Endothelial cell of umbilical vein (primary cell): ENCODE data around the gene PIRT. TPM values are rescaled to one million over a fixed set of nuclear protein-coding genes. Genes with fewer than 3 reads are reported as not detected.

Experiments used
- BruUV-seq: library from RNA; stranded (reverse); fragments of 400-500 nt; replicated peaks from 2 replicates; lab custom pipeline; 2021; lab: Mats Ljungman, UMichigan
- CTCF ChIA-PET: fragments of 300-600, 350-600 bp; sonication (Branson Sonifier 250); formaldehyde crosslinking; loops from one replicate; lab custom pipeline; 2021; ENCODE audit warnings: antibody characterized with exemption, inconsistent platforms; lab: Charles Lee
- POLR2A ChIA-PET: fragments of 300-600, 350-600 bp; sonication (Branson Sonifier 250); formaldehyde crosslinking; loops from one replicate; lab custom pipeline; 2021; ENCODE audit warnings: antibody characterized with exemption, inconsistent platforms; lab: Charles Lee
- DNase-seq: peaks from one replicate; pipeline ENCODE4 v3.0.0-alpha.2; 2011; ENCODE audit warnings: low read depth, low spot score
- FAIRE-seq: peaks from 2 replicates; lab custom pipeline; 2011; peaks lifted over from hg19 to GRCh38; lab: Jason Lieb, UNC
- H2AFZ ChIP-seq: 2 replicates; pipeline ENCODE4 v1.6.0; 2012; ENCODE audit warnings: low read depth, low read length, control low read depth, inconsistent platforms
- H3K27ac ChIP-seq: 2 replicates; pipeline ENCODE4 v1.5.1; 2011; ENCODE audit warnings: low read depth, mild to moderate bottlenecking, control low read depth, low read length, moderate library complexity; ENCODE audit not compliant: insufficient read depth
- H3K27me3 ChIP-seq, 2 experiments: 2 replicates each; pipeline versions ENCODE4 v1.6.0 to v1.6.1; 2011; ENCODE audit warnings: low read length in 2 of 2, mixed read lengths in 1 of 2; ENCODE audit not compliant: control insufficient read depth in 2 of 2, insufficient read depth in 2 of 2
- H3K36me3 ChIP-seq, 2 experiments: 2 replicates in 1 of 2; 3 replicates in 1 of 2; pipeline ENCODE4 v1.5.1; 2011; ENCODE audit warnings: low read length in 2 of 2, mild to moderate bottlenecking in 1 of 2, moderate library complexity in 1 of 2; ENCODE audit not compliant: control insufficient read depth in 2 of 2, insufficient read depth in 2 of 2; ENCODE audit errors: extremely low read depth in 1 of 2
- H3K4me1 ChIP-seq: 3 replicates; pipeline ENCODE4 v1.5.1; 2011; ENCODE audit warnings: mild to moderate bottlenecking, low read length; ENCODE audit not compliant: control insufficient read depth, insufficient read depth; ENCODE audit errors: extremely low read depth
- H3K4me2 ChIP-seq: 2 replicates; pipeline ENCODE4 v1.6.1; 2011; ENCODE audit warnings: low read length, control low read depth, mixed read lengths; ENCODE audit not compliant: insufficient read depth
- H3K4me3 ChIP-seq, 3 experiments: fragments of 200-600 bp in 1 of 3; sonication (generic), shearing (Covaris generic) in 1 of 3; replicated peaks in 1 of 3; 2 replicates each; pipeline ENCODE4 v1.5.1; 2011 to 2016; ENCODE audit warnings: control low read depth in 3 of 3, low read length in 3 of 3, mild to moderate bottlenecking in 2 of 3, inconsistent platforms in 1 of 3, low read depth in 1 of 3, moderate library complexity in 1 of 3; ENCODE audit not compliant: insufficient read depth in 1 of 3
- H3K79me2 ChIP-seq: 2 replicates; pipeline ENCODE4 v1.6.0; 2012; ENCODE audit warnings: low read length, inconsistent platforms; ENCODE audit not compliant: control insufficient read depth, insufficient read depth
- H3K9ac ChIP-seq: replicated peaks from 2 replicates; pipeline ENCODE3; 2011; ENCODE audit warnings: low read length, control low read depth; ENCODE audit not compliant: insufficient read depth; ENCODE audit errors: extremely low read depth
- H3K9me1 ChIP-seq: replicated peaks from 3 replicates; pipeline ENCODE4 v1.6.0; 2011; ENCODE audit warnings: mild to moderate bottlenecking, low read length; ENCODE audit not compliant: control insufficient read depth, insufficient read depth; ENCODE audit errors: extremely low read depth
- H3K9me3 ChIP-seq: replicated peaks from 2 replicates; pipeline ENCODE4 v1.5.1; 2012; ENCODE audit warnings: low read length, inconsistent platforms; ENCODE audit not compliant: control insufficient read depth, insufficient read depth
- H4K20me1 ChIP-seq: replicated peaks from 2 replicates; pipeline ENCODE3; 2011; ENCODE audit warnings: mild to moderate bottlenecking, low read length; ENCODE audit not compliant: control insufficient read depth, insufficient read depth; ENCODE audit errors: extremely low read depth
- EZH2 ChIP-seq: IDR thresholded peaks from 2 replicates; pipeline ENCODE4 v1.6.1; 2012; ENCODE audit warnings: borderline replicate concordance, low read depth, mild to moderate bottlenecking, moderate library complexity, low read length, inconsistent platforms; ENCODE audit not compliant: severe bottlenecking
- FOS ChIP-seq: IDR thresholded peaks from 2 replicates; pipeline ENCODE4 v1.6.1; 2011; ENCODE audit warnings: mild to moderate bottlenecking, low read length, moderate library complexity, borderline replicate concordance; ENCODE audit not compliant: insufficient read depth
- GATA2 ChIP-seq: IDR thresholded peaks from 2 replicates; pipeline ENCODE4 v1.7.0; 2011; ENCODE audit warnings: low read depth, mild to moderate bottlenecking, moderate library complexity, mixed read lengths, low read length; ENCODE audit not compliant: insufficient read length, insufficient read depth
- JUN ChIP-seq: IDR thresholded peaks from 2 replicates; pipeline ENCODE4 v1.6.1; 2011; ENCODE audit warnings: borderline replicate concordance, low read depth; ENCODE audit not compliant: insufficient read length, insufficient read depth
- MAX ChIP-seq: IDR thresholded peaks from 2 replicates; pipeline ENCODE4 v1.6.1; 2011; ENCODE audit not compliant: insufficient read depth, insufficient read length
- MYC ChIP-seq: IDR thresholded peaks from one replicate; pipeline ENCODE4 v1.6.1; 2011; ENCODE audit warnings: mild to moderate bottlenecking, low read depth, low read length
- POLR2A ChIP-seq: IDR thresholded peaks from 2 replicates; pipeline ENCODE4 v1.6.1; 2012; ENCODE audit warnings: low read depth, mild to moderate bottlenecking, control low read depth, low read length
- POLR2AphosphoS5 ChIP-seq: IDR thresholded peaks from 2 replicates; pipeline ENCODE4 v1.6.1; 2012; ENCODE audit warnings: low read depth, mild to moderate bottlenecking, control low read depth, low read length, moderate library complexity; ENCODE audit not compliant: insufficient read depth
- dilution Hi-C: fragments of 300-500 bp; cut with MboI; formaldehyde crosslinking; loops from one replicate; pipeline ENCODE4 v1.15.0; 2019; ENCODE audit warnings: low sequenced_read_pairs; ENCODE audit not compliant: extremely low pct_ligation_motif_present
- intact Hi-C: fragments of 100-400 bp; cut with micrococcal nuclease; formaldehyde crosslinking; loops from one replicate; pipeline ENCODE4 v1.10.0; 2022
- polyA plus RNA-seq, 4 experiments: library from polyadenylated mRNA; depleted of rRNA in 3 of 4; stranded (reverse) in 3 of 4; unstranded in 1 of 4; fragments of >200 nt; gene quantifications; 2 replicates each; pipeline versions ENCODE4 v1.2.1 to v1.2.3, GENCODE V29; 2011 to 2012; ENCODE audit warnings: missing spikeins in 1 of 4
- total RNA-seq: library from RNA; stranded (reverse); gene quantifications from 2 replicates; pipeline ENCODE4 v1.2.3, GENCODE V29; 2021
- TF ChIP-seq, protein P1 (sequence below), 2 donors: IDR thresholded peaks; 1 replicate in 1 of 2; 2 replicates in 1 of 2; pipeline ENCODE4 v1.5.1; 2011; ENCODE audit warnings: low read length in 2 of 2, mild to moderate bottlenecking in 2 of 2, moderate library complexity in 2 of 2, control low read depth in 1 of 2, inconsistent platforms in 1 of 2, low read depth in 1 of 2; ENCODE audit not compliant: insufficient read depth in 1 of 2; ENCODE audit errors: extremely low read depth in 1 of 2

Gene PIRT
- total and polyA plus RNA-seq, 2 donors (not counting 3 experiments of a cell fraction or from before 2014, with no cell fraction given) = not detected

GRCh38 chr17:10803830-10804475, 33.9 kb downstream of the PIRT start, which contains the start of gene TMEM238L:
Gene TMEM238L, minus strand, starts transcription at chr17:10804099. Its CDS starts 136 bp downstream, at chr17:10803963.
- ChIA-PET POLR2A (no interaction called here), CTCF (no interaction called here)
- BruUV-seq = no TSS peak
- Histone ChIP-seq H3K27me3 (no peaks in the 10 kb centered on the region), H3K4me3 (no peak within 1 kb of the TSS), H3K4me2 (no peak within 1 kb of the TSS), H4K20me1 (no peaks in the 10 kb centered on the region), H3K9me3 (no peaks in the 10 kb centered on the region), H3K27ac (no peak within 1 kb of the TSS), H2AFZ (no peak within 1 kb of the TSS), H3K9me1 (no peaks in the 10 kb centered on the region), H3K4me1 (no peaks in the 10 kb centered on the region), H3K36me3 (no peaks in the 10 kb centered on the region), H3K9ac (no peak within 1 kb of the TSS), H3K79me2 (no peaks in the 10 kb centered on the region)
- dilution Hi-C loops = no loop called here
- TF ChIP-seq MAX = no peak
- no peak for TF ChIP-seq FOS
- TF ChIP-seq, protein P1, sequence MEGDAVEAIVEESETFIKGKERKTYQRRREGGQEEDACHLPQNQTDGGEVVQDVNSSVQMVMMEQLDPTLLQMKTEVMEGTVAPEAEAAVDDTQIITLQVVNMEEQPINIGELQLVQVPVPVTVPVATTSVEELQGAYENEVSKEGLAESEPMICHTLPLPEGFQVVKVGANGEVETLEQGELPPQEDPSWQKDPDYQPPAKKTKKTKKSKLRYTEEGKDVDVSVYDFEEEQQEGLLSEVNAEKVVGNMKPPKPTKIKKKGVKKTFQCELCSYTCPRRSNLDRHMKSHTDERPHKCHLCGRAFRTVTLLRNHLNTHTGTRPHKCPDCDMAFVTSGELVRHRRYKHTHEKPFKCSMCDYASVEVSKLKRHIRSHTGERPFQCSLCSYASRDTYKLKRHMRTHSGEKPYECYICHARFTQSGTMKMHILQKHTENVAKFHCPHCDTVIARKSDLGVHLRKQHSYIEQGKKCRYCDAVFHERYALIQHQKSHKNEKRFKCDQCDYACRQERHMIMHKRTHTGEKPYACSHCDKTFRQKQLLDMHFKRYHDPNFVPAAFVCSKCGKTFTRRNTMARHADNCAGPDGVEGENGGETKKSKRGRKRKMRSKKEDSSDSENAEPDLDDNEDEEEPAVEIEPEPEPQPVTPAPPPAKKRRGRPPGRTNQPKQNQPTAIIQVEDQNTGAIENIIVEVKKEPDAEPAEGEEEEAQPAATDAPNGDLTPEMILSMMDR (IDR thresholded peaks at IDR 0.05; ENCODE audit: extremely low read depth in 1 of 2, insufficient read depth in 1 of 2, low read depth in 1 of 2, low read length in 2 of 2) = no peak
- TF ChIP-seq MYC = no peak
- no peak for TF ChIP-seq GATA2
- TF ChIP-seq EZH2 = no peak
- no peak for TF ChIP-seq JUN
- no peak for TF ChIP-seq POLR2A
- TF ChIP-seq POLR2AphosphoS5 = no peak
- no peak for DNase-seq
- no peak for FAIRE-seq
- intact Hi-C loops = no loop called here
